MCF 10A (cell line): ENCODE results near the gene ARHGEF12. TPM values are rescaled to one million over a fixed set of nuclear protein-coding genes. Genes with fewer than 3 reads are reported as not detected.

ENCODE experiments used
- BruUV-seq: library from RNA; stranded (reverse); fragments of 400-500 nt; replicated peaks from 2 replicates; lab custom pipeline; 2021; lab: Mats Ljungman, UMichigan
- CTCF ChIA-PET: fragments of 300-600 bp; sonication (Branson Sonifier 250); formaldehyde crosslinking; extraction: SDS; loops from one replicate; lab custom pipeline; 2021; ENCODE audit warnings: antibody characterized with exemption, inconsistent platforms; lab: Yijun Ruan, JAX
- POLR2A ChIA-PET: fragments of 300-600, 350-650 bp; sonication (Branson Sonifier 250); formaldehyde crosslinking; extraction: SDS; loops from one replicate; lab custom pipeline; 2020; ENCODE audit warnings: antibody characterized with exemption, inconsistent platforms; lab: Yijun Ruan, JAX
- DNase-seq: peaks from one replicate; pipeline ENCODE4 v3.0.0-alpha.2; 2018; ENCODE audit not compliant: unreplicated experiment
- H3K27ac Mint-ChIP-seq: one replicate; pipeline ENCODE4 v1.8.0; 2022; ENCODE audit warnings: mild to moderate bottlenecking, low read depth, mixed read lengths; ENCODE audit not compliant: unreplicated experiment
- H3K27me3 Mint-ChIP-seq: one replicate; pipeline ENCODE4 v1.8.0; 2022; ENCODE audit warnings: mixed read lengths; ENCODE audit not compliant: insufficient read depth, unreplicated experiment
- H3K36me3 Mint-ChIP-seq: one replicate; pipeline ENCODE4 v1.8.0; 2022; ENCODE audit warnings: mild to moderate bottlenecking, moderate library complexity, mixed read lengths; ENCODE audit not compliant: insufficient read depth, unreplicated experiment
- H3K4me1 Mint-ChIP-seq: one replicate; pipeline ENCODE4 v1.8.0; 2022; ENCODE audit warnings: mixed read lengths; ENCODE audit not compliant: insufficient read depth, unreplicated experiment
- H3K4me3 Mint-ChIP-seq: one replicate; pipeline ENCODE4 v1.8.0; 2022; ENCODE audit warnings: mild to moderate bottlenecking, moderate library complexity, mixed read lengths; ENCODE audit not compliant: unreplicated experiment
- H3K9me3 Mint-ChIP-seq: one replicate; pipeline ENCODE4 v1.8.0; 2022; ENCODE audit warnings: mixed read lengths; ENCODE audit not compliant: unreplicated experiment
- CTCF ChIP-seq: fragments of 200-600 bp; IDR thresholded peaks from one replicate; pipeline ENCODE4 v1.8.0; 2022; ENCODE audit warnings: antibody characterized with exemption, mild to moderate bottlenecking; ENCODE audit not compliant: unreplicated experiment
- intact Hi-C: fragments of 100-400 bp; cut with micrococcal nuclease; formaldehyde crosslinking; loops from 2 replicates; pipeline ENCODE4 v1.14.1; 2022
- total RNA-seq: library from RNA; stranded (reverse); gene quantifications from 2 replicates; pipeline ENCODE4 v1.2.3, GENCODE V29; 2022

ARHGEF12 gene
- total RNA-seq, 1 experiment from 2014 or later = 61.2 TPM

- no peak for TF ChIP-seq CTCF
- POLR2A ChIA-PET = interaction anchor here (1.2 kb wide), 1 partner anchor 48 kb away, joined by 4 read pairs; no protein-coding TSS in a partner anchor
- intact Hi-C loops = no loop called here
- no peak overlapping the region for H3K27ac Mint-ChIP-seq
- CTCF ChIA-PET = interaction anchor here (0.8 to 14.9 kb wide), 2 partner anchors 8 to 67 kb away, joined by 3 to 526 read pairs; partner anchors contain the start of gene POU2F3
- H3K4me3 Mint-ChIP-seq = no peak overlapping the region
- no peak for DNase-seq
- peaks cover 5% of the 10 kb centered on the region for H3K36me3 Mint-ChIP-seq
- BruUV-seq = no TSS peak
- H3K4me1 Mint-ChIP-seq = no peaks in the 10 kb centered on the region
- H3K27me3 Mint-ChIP-seq = peaks cover 61% of the 10 kb centered on the region
- no peaks in the 10 kb centered on the region for H3K9me3 Mint-ChIP-seq
Measured at GRCh38 chr11:120296554-120296953, 39.7 kb upstream of the ARHGEF12 start.

- H3K36me3 Mint-ChIP-seq = peaks cover 5% of the 10 kb centered on the region
- intact Hi-C loops = no loop called here
- no peak overlapping the region for H3K4me3 Mint-ChIP-seq
- H3K4me1 Mint-ChIP-seq = peaks cover 5% of the 10 kb centered on the region
- ChIA-PET POLR2A (interaction anchor here (0.8 to 2.2 kb wide), 3 partner anchors 63 to 119 kb away, joined by 3 to 13 read pairs (median 3); no protein-coding TSS in a partner anchor), CTCF (interaction anchor here (0.6 to 14.9 kb wide), 8 partner anchors 11 to 1878 kb away, joined by 3 to 526 read pairs (median 12); partner anchors contain the start of gene POU2F3)
- no peaks in the 10 kb centered on the region for H3K9me3 Mint-ChIP-seq
- DNase-seq = no peak
- BruUV-seq = no TSS peak
- no peak overlapping the region for H3K27ac Mint-ChIP-seq
- H3K27me3 Mint-ChIP-seq = peaks cover 47% of the 10 kb centered on the region
- no peak for TF ChIP-seq CTCF
Measured at GRCh38 chr11:120298461-120298860, 37.8 kb upstream of the ARHGEF12 start.

- ChIA-PET CTCF (interaction anchor here (0.6 to 14.9 kb wide), 44 partner anchors 8 to 867 kb away, joined by 3 to 526 read pairs (median 4); partner anchors contain the start of genes OAF, POU2F3 and TLCD5), POLR2A (interaction anchor here (0.6 to 1.6 kb wide), 3 partner anchors 123 to 465 kb away, joined by 3 to 6 read pairs (median 4); no protein-coding TSS in a partner anchor)
- intact Hi-C loops = loop anchor here (5.0 kb wide), 1 partner anchor 180 kb away; no protein-coding TSS in a partner anchor
- no peak for TF ChIP-seq CTCF
- no peak overlapping the region for H3K27ac Mint-ChIP-seq
- no peaks in the 10 kb centered on the region for H3K9me3 Mint-ChIP-seq
- H3K4me1 Mint-ChIP-seq = peaks cover 22% of the 10 kb centered on the region
- peaks cover 5% of the 10 kb centered on the region for H3K36me3 Mint-ChIP-seq
- no peak for DNase-seq
- H3K27me3 Mint-ChIP-seq = peaks cover 10% of the 10 kb centered on the region
- no TSS peak for BruUV-seq
- no peak overlapping the region for H3K4me3 Mint-ChIP-seq
Measured at GRCh38 chr11:120302001-120302805, 34.0 kb upstream of the ARHGEF12 start.
